ENCODE measurements around the gene ANKRD30A. TPM values are rescaled to one million over a fixed set of nuclear protein-coding genes. Genes with fewer than 3 reads are reported as not detected.
"Not testable (repeated sequence)": the region's sequence is repeated elsewhere in the genome, so short reads cannot be mapped to it uniquely, and the experiment has no call there.

The ANKRD30A gene
- total RNA-seq, 1 experiment from 2014 or later = not detected

DNA sequence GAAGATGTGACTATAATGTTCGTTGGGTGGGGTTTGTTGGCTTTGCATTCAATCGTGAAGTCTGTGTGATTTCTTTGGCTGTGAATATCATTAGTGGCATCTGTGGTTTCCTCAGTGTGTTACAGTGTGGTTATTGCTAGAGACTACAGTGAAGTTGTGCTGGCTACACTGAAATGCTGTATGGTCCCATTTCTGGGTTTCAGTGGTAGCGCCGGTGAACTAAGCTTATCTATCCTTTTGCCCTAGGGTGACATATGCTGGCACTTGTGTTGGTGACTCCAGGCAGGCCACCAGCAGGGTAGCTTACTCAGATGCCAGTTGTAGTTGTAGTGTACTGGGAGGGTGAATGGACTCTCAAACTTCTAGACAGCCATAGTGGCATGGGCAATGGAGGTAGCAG lies 259.5 kb downstream of the ANKRD30A start:
- no peak for DNase-seq (ENCODE audit: low spot score)
- no peaks in the 10 kb centered on the region for H3K4me1 Mint-ChIP-seq

GRCh38 chr10:37390926-37391325 lies 265.5 kb downstream of the ANKRD30A start:
- H3K36me3 Mint-ChIP-seq = peaks cover 59% of the 10 kb centered on the region
- no peak overlapping the region for H3K4me3 Mint-ChIP-seq
- H3K27me3 Mint-ChIP-seq (ENCODE audit: low read depth) = peaks cover 12% of the 10 kb centered on the region; the same call in 1 of the 2 replicates
- H3K9me3 Mint-ChIP-seq = peaks cover 75% of the 10 kb centered on the region
- ChIA-PET CTCF (no interaction called here), POLR2A (no interaction called here)
- no peak for TF ChIP-seq ZNF219 (CRISPR knock-in tag; IDR thresholded peaks at IDR 0.05; ENCODE audit: borderline replicate concordance)
- TF ChIP-seq ATF1 (CRISPR knock-in tag; IDR thresholded peaks at IDR 0.05) = no peak
- TF ChIP-seq GABPB1 (CRISPR knock-in tag; IDR thresholded peaks at IDR 0.05) = no peak
- no peak for TF ChIP-seq GTF2I (CRISPR knock-in tag; conservative IDR thresholded peaks at IDR 0.05)
- no peak for TF ChIP-seq KAT7 (CRISPR knock-in tag; IDR thresholded peaks at IDR 0.05; ENCODE audit: borderline replicate concordance)
- no peak for TF ChIP-seq SOX15 (CRISPR knock-in tag; IDR thresholded peaks at IDR 0.05)
- no peak for TF ChIP-seq ZNF263 (CRISPR knock-in tag; IDR thresholded peaks at IDR 0.05; ENCODE audit: low read depth)
- TF ChIP-seq, protein P1, sequence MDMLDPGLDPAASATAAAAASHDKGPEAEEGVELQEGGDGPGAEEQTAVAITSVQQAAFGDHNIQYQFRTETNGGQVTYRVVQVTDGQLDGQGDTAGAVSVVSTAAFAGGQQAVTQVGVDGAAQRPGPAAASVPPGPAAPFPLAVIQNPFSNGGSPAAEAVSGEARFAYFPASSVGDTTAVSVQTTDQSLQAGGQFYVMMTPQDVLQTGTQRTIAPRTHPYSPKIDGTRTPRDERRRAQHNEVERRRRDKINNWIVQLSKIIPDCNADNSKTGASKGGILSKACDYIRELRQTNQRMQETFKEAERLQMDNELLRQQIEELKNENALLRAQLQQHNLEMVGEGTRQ (CRISPR knock-in tag; IDR thresholded peaks at IDR 0.05) = no peak
- TF ChIP-seq FOXJ3 (CRISPR knock-in tag; IDR thresholded peaks at IDR 0.05; ENCODE audit: borderline replicate concordance) = no peak
- TF ChIP-seq ZNF281 (CRISPR knock-in tag; IDR thresholded peaks at IDR 0.05) = no peak
- TF ChIP-seq, protein P2, sequence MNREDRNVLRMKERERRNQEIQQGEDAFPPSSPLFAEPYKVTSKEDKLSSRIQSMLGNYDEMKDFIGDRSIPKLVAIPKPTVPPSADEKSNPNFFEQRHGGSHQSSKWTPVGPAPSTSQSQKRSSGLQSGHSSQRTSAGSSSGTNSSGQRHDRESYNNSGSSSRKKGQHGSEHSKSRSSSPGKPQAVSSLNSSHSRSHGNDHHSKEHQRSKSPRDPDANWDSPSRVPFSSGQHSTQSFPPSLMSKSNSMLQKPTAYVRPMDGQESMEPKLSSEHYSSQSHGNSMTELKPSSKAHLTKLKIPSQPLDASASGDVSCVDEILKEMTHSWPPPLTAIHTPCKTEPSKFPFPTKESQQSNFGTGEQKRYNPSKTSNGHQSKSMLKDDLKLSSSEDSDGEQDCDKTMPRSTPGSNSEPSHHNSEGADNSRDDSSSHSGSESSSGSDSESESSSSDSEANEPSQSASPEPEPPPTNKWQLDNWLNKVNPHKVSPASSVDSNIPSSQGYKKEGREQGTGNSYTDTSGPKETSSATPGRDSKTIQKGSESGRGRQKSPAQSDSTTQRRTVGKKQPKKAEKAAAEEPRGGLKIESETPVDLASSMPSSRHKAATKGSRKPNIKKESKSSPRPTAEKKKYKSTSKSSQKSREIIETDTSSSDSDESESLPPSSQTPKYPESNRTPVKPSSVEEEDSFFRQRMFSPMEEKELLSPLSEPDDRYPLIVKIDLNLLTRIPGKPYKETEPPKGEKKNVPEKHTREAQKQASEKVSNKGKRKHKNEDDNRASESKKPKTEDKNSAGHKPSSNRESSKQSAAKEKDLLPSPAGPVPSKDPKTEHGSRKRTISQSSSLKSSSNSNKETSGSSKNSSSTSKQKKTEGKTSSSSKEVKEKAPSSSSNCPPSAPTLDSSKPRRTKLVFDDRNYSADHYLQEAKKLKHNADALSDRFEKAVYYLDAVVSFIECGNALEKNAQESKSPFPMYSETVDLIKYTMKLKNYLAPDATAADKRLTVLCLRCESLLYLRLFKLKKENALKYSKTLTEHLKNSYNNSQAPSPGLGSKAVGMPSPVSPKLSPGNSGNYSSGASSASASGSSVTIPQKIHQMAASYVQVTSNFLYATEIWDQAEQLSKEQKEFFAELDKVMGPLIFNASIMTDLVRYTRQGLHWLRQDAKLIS (CRISPR knock-in tag; IDR thresholded peaks at IDR 0.05; ENCODE audit: borderline replicate concordance) = no peak
- no peak for TF ChIP-seq ATF6 (CRISPR knock-in tag; IDR thresholded peaks at IDR 0.05)
- H3K27ac Mint-ChIP-seq = no peak overlapping the region
- no peak for DNase-seq (ENCODE audit: low spot score)
- peaks cover 4% of the 10 kb centered on the region for H3K4me1 Mint-ChIP-seq
- ATAC-seq = no peak

More for the DNA sequence above, 259.5 kb downstream of the ANKRD30A start:
- Mint-ChIP-seq H3K27ac (no peak overlapping the region), H3K4me3 (no peak overlapping the region), H3K27me3 (ENCODE audit: low read depth) (peaks cover 8% of the 10 kb centered on the region), H3K9me3 (peaks cover 72% of the 10 kb centered on the region), H3K36me3 (peaks cover 60% of the 10 kb centered on the region)
- CTCF ChIA-PET = no interaction called here
- POLR2A ChIA-PET = no interaction called here
- ATAC-seq = no peak
- no peak for TF ChIP-seq ARID4B (CRISPR knock-in tag; IDR thresholded peaks at IDR 0.05; ENCODE audit: borderline replicate concordance)

- H3K4me3 Mint-ChIP-seq; H3K4me1 Mint-ChIP-seq; POLR2A ChIA-PET; CTCF ChIA-PET; H3K27ac Mint-ChIP-seq; H3K27me3 Mint-ChIP-seq (ENCODE audit: low read depth); DNase-seq (ENCODE audit: low spot score); ATAC-seq: not testable (repeated sequence)
- Mint-ChIP-seq H3K36me3 (peaks cover 56% of the 10 kb centered on the region), H3K9me3 (peaks cover 67% of the 10 kb centered on the region)
Observed at GRCh38 chr10:37400774-37401173, 275.4 kb downstream of the ANKRD30A start.

Measured in WTC11 (cell line).